Suppressor macrophage (primary cell): ENCODE measurements around the gene TMEM63C.

Experiments used
- DNase-seq, 4 experiments: peaks; one replicate each; pipeline ENCODE4 v3.0.0-alpha.2; 2020 to 2022

Gene TMEM63C

DNA sequence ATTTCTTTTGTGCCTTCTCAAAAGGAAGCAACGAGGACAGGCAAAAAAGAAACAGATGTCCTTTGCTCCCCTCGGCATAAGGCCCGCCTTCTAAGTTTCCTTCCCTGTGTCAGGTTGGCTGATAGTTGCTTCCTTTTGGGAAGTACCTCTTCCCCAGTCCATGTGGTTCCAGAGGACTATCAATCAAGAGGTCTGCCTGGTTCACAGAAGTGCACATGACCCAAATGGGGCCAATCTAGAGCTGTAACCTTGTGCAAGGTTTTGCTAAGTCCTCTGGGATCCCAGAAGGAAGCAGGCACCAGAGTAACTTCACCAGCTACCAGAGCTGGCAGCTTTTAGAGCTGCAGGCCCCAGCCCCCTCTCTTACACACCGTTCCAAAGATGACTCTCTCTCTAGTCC, 42.6 kb downstream of the TMEM63C start:
- DNase-seq: peak; percentile 13 to 45 (median 39)

DNA sequence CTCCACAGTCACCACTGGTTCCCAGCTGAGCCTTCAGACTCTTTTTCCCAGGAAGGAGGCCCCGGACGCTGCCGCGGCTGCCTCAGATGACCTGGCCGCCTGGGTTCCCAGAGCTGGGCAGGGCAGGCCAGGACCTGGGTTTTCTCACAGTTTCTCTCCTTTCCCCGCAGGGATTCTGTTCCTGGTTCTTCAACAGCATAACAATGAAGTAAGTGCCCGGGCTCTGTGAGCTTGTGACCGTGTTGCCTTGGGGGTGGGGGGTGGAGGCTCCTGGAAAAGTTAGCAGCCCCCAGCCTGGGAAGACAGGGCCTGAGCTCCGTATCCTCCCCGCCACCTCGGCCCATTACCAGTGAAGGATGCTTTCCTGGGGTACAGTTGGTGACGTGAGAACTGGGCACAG, 43.7 kb downstream of the TMEM63C start:
- no peak for DNase-seq

DNA sequence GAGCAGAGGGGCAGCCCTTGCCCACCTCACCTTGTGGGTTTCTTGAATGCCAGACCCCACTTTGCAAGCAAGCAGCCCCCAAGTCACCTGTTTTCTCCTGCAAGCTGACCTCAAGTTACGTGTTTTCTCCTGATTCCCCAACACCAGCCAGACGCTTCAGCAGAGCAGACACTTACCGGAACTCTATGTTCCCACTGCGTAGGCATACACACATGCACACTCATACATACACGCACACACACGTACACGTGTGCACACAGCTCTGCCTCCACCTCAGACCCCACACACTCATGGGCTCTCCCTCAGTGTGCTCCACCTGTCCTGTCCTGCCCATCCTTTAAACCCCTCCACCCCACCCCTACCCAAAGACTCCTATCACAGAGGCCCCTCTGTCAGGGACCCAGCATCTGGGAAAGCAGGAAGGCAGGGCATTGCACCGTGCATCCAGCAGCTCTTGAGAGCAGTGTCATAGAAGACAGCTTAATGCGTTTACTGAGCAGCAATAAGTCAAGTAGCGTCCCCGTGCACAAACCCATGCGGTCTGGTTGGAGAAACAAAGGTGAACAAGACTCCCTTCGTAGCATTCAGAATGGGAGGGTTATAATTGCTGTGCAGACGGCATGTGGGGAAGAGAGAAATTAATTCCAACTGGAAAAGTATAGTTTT, 44.4 kb downstream of the TMEM63C start:
- no peak for DNase-seq

DNA sequence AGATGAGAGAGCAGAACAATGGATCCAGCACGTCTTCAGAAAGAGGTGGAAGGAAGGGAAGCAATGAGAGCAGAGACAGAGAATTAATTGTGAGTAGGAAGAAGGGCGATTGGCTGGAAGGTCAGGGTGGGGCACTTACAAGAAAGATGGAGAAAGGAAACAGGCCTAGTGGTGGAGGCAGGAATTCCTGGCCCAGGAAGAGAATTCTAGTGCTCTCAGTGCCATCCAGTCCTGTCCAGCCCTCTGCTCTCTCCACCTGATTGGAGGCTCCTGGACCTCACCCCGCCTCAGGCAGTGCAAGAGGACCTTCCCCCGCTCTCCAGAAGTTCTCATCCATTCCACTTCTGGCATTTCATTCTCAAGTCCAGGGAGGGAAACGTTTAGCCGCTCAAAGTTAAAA, 46.5 kb downstream of the TMEM63C start:
- no peak for DNase-seq

DNA sequence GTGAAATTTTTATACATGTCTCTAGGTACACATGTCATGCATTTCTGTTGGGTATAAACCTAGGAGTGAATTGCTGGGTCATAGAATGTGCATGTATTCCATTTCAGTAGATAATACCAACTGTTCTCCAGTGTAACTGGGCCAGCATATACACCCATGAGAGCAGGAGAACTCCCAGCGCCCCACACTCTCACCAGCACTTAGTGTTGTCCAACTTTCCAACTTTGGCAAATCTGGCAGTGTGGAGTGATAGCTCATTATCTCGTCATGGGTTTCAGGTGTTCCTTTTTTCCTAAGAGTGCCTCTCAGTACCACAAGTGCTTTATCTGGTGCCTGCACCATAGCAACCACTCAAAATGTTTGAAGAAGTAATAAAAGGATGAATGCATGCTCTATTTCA, 49.3 kb downstream of the TMEM63C start:
- no peak for DNase-seq

DNA sequence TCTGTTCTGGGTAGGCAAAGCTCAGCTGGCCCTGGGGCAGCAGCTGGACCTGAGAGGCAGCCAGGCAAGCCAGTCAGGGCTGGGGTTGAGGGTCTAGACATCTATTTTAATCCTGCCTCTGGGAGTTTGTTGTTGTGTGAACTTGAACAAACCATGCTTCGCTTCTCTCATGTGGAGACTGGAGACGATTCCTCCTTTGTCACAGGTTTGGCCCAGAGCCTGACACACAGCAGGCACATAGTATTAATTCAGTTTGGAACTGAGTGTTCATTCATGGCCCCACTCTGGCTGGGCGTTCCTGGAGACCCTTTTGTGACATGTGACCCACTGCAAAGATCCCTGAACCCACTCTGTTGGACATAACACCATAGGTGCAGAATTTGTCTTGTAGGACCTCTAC, 50.1 kb downstream of the TMEM63C start:
- DNase-seq: no peak

DNA sequence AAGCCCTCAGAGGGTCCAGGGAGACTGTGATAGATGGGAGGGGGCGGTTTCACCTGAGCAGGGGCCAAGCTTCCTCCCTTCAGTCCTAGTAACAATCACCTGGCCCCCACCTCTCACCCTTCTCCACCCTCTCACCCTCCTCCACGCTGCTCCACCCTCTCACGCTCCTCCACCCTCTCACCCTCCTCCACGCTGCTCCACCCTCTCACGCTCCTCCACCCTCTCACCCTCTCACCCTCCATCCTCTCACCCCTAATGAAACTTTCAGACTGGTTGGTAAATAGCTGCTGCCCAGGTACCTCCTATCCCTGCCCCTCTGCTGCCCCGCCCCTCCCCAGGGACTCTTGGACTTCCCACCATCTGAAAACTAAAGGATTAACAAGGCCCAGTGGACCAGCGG, 55.2 kb downstream of the TMEM63C start:
- no peak for DNase-seq

DNA sequence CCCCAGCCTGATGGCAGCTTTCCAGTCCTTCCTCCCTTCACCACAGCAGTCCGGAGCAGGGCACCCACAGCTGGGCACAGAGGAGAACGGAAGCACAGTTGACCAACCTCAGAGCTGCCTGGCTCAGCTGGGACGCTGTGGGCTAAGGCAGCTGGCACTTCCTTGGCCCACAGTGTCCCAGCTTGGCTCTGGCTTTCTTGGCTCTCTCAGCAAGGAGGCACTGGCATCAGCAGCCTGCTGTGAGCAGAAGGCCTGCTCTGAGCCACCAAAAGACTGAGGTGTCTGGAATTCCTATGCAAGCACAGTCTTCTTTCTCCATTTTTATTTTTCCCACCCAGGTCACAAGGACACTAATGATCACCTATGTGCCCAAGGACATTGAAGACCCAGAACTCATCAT, 56.8 kb downstream of the TMEM63C start:
- DNase-seq: no peak

DNA sequence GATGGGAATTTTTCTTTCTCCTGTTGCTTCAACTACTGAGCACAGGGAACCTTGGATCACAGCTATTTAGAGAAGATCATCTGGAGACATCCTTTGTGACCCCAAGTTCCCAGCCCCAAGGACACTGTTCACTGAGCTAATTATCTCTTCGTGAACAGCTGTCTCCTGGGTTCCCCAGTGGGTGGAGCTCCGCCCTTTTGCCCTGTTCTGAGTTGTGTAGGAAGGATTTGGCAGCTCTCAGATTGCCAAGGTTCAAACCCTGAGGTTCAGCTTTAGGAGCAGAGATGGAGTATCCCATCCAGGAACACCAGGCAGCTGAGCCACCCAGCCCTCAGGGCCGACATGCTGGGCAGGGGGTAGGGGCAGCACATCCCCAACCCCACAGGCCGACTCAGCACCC, 57.4 kb downstream of the TMEM63C start:
- DNase-seq: no peak

DNA sequence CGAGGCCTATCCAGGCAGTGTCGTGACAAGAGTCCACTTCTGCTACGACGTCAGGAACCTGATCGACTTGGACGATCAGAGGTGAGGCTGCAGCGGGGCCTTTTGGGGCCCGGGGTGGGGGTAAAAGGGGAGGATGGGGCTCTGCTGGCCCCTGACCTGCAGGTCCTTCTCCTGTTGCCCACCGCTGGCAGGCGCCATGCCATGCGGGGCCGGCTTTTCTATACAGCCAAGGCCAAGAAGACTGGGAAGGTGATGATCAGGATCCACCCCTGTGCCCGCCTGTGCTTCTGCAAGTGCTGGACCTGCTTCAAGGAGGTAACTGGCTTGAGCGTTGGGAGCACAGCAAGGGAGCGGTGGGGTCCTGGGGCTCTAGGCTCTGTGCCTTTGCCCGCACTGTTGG, 57.8 kb downstream of the TMEM63C start:
- no peak for DNase-seq

DNA sequence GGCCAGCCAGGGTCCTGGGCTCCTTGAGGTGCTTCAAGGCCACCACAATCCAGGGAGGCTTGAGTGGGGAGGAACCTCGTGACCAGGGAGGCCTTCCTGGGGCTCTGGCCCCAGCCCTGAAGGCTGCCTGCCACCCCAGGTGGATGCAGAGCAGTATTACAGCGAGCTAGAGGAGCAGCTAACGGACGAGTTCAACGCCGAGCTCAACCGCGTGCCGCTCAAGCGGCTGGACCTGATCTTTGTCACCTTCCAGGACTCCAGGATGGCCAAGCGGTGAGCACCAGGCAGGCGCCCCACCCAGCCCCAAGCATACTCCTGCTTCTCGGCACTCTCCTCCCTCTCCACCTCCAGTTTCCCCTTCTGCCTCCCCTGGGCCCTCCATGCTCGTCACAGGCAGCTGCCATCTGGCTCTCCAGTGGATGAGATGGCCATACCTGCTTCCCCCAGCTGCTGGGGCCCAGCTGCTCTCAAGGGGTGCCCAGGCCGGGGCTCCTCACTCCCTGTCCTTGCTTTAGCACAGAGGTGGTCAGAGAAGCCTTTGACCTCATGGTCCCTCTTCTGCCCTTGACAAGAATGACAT, 58.8 kb downstream of the TMEM63C start:
- DNase-seq: no peak

DNA sequence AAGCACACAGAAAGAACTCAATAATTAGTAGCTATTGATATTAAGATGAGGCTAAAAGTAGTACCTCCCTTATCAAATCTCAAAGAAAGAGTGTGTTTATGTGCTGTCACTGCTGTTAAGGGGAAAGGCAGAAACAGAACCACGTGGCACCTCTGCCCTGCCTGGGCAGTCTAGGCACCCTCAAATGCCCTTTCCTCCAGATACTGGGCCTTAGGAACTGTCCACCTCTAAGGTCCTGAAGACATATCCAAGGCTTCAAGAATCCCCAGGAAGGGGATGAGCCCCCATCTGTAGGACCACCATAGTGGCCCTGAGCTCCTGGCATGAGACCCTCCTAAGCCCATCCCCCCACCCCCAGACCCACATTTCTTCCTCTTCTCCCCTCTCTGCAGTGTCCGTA, 60.4 kb downstream of the TMEM63C start:
- peak in 2 of 4 experiments; percentile 7 to 8 for DNase-seq

DNA sequence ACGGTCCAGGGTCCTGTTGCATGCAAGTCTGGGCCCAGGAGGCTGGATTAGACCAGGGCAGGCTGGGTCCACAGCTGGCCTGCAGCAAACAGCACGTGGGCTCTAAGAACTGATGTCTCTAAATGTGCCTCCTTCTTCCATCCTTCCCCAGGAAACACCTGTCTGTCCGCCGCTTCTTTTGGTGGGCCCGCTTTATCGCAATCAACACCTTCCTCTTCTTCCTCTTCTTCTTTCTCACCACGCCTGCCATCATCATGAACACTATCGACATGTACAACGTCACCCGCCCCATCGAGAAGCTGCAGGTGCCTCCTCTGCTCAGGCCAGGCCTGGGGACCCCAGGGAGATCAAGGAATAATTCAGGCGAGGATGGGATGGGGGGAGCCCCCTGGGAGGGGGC, 61.2 kb downstream of the TMEM63C start:
- no peak for DNase-seq

DNA sequence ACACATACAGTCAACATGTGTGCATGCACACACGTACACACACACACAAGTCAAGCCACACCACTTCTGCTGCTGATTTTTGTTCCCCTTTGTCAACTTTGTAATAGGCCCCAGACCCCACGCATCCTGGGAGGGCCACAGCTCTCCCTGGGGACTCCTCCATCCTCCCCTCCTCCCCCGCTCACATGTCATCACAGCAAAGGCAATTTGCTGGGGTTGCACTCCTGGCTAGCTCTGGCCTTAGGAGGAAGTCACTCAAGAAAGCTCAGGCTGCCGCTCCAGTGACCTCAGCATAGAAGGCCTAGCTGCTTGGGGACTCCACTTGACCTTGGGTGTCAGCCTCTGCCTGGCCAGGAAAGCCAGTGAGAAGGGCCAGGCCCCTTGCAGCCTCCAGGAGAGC, 62.3 kb downstream of the TMEM63C start:
- DNase-seq: peak; percentile 57 to 73 (median 70)

DNA sequence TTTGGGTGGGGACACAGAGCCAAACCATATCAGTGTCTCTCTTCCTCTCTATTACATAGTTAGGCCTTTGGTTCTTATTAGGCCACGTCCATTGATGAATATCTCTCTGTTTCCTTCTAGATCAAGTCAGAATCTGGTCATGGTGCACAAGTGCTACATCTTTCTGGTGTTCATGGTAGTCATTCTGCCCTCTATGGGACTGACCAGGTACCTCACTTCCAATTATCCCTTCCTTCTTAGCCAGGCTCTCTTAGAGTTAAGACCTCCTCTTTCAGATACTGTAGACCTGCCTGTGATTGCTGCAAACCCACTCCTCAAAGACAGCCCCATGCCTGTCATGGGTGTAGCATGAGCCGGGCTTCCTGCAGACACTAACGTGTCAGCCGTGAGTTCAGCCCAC, 64.2 kb downstream of the TMEM63C start:
- DNase-seq: no peak

DNA sequence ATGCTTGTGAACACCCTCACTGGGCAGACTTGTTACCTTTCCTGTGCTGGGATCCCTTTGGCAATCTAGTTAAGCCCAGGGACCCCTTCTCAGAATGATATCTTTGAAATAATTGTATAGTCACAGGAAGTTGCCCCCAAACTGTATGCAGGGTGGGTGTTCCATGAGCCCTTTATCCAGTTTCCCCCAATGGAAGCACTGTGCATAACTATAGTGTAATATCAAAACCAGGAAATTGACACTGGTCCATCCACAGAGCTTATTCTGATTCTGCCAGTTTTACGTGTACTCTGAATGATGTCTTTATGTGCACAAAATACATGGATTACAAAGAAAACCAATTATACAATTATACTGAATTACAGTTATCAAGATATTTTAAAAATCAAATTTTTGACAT, 65.2 kb downstream of the TMEM63C start:
- no peak for DNase-seq

DNA sequence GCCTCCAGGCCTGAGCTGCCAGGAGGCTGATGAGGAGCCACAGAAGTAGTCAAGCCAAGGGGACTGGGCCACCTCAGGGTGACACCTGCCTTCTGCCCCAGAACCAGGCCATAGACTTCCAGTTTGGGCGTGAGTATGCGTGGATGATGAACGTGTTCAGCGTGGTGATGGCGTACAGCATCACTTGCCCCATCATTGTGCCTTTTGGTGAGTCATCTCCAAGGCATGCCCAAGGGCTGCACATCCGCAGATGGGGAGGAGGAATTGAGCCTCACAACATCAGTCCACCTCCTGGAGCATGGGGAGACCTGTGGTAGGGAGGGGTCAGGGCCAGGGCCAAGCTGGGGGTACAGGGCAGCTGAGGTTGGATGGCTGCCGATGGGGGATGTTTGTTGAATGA, 67.1 kb downstream of the TMEM63C start:
- DNase-seq: no peak

DNA sequence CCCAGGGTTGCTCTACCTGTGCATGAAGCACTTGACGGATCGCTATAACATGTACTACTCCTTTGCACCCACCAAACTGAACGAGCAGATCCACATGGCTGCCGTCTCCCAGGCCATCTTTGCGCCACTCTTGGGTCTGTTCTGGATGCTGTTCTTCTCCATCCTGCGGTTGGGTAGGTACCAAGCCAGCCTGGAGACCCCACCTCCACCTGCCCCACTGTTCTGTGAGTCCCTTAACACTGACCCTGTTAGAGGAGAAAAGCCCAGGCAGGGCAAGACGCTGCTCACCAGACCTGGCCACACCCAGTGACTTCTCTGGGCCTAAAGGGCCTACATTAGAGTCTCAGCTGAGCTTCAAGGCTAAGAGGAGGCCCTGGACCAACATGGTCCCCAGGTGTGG, 67.7 kb downstream of the TMEM63C start:
- DNase-seq: no peak

DNA sequence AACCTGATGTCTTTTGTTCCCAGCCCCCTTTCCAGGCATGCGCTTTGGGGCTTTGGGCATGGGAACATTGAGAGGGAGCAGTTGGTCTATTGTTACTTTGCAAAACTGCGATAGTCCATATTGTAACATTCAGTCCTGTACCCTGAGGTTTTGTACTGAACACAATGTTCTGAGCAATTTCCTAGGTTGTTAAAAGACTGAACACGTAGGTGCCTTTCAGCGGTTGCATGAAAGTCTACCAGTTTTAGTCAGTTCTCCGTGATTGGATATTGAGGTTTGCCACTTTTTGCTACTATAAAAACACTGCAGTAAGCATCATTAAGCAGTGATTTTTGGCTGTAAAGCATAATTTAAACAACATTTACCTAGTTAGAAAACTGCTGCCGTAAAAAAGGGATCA, 69.3 kb downstream of the TMEM63C start:
- no peak for DNase-seq

DNA sequence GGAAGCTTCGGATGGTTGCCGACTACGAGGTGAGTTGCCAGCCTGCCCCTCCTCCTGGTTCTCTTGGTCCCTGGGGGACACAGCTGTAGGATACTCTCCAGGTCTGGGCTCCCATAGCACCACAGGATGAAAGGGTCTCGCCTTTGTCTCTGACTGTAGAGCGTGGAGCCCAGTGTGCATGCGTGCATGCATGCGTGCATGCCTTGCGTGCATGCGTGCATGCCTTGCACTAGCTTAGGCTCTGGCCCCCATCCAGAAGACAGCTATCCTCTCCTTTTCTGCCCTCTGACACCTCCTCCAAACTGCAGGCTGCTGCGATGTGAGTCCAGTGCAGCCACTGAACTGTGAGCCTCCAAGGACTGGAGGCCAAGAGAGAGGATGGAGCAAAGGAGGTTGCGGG, 70.3 kb downstream of the TMEM63C start:
- DNase-seq: no peak

DNA sequence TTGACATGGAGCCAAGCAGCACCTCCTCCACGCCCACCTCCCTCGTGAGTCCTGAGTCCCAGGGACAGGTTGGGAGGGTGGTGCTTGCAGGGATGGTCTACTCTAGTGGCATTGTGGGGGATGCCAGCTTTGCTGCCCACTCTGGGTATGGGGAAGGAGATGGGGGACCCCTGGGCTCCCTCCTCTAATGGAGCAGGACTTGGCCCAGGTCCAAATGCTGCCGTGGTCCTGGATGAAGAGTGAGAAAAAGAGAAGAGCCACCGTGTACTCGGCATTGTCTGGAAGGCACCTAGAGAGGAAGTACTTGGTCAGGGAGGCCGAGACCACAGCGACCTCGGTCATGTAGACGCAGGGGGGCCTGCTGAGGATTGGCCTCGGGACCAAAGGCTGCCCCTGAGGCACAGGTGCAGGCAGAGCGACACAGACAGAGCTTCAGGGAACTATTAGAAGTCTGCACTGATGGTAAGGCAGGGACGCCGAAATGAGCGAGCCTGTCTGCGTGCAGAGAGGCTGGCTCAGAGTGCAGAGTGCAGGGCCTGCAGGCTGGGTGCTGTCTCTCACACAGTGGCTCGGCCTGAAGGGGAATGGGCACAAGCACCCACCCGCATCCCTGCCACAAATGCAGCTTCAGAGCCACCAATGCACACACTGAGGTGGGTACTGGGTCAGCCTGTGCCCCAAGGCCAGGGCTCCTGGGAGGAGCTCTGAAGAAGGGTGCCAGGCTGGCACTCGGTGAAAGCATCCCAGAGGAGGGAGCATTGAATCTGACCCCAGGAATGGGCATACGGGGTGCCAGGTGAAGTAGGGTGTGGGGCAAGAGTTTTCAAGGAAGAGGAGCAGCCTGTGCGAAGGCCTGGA, 72.0 kb downstream of the TMEM63C start:
- DNase-seq: no peak

DNA sequence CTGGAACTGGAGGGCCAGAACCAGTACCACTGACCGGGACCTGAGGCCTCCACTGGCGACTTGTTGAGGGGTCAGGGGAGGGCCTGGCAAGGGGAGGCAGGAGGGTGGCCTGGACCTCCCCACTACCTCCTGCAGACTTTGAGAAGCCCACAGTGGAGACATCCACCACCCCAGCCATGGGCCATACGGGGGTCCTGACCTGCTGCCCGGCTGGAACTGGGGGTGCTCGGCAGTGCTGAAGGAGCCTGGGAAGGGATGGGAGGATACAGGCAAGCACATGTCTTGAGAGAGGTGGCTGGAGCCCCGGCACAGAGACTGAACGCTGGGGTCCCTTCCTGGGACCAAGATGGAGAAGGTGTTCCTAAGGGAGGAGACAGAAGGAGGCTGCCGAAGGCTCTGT, 75.1 kb downstream of the TMEM63C start:
- no peak for DNase-seq

DNA sequence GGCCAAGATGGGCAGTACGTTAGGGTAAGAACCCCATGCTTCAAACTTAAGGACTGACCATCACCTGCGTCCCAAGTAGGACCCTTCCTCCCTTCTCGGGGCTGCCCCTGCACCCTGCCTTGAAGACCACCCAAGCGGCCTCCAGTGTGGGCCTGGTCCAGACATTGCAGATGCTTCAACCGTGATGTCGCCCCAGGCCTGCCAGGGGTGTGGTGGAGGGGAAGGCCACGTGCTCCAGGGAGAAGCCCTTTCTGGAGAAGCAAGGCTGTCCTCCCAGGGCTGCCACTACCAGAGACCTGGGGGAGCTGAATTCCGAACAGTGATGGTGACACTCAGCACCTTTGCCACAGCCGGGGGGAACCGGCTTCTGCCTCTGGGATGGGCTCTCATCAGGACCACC, 76.1 kb downstream of the TMEM63C start:
- no peak for DNase-seq

DNA sequence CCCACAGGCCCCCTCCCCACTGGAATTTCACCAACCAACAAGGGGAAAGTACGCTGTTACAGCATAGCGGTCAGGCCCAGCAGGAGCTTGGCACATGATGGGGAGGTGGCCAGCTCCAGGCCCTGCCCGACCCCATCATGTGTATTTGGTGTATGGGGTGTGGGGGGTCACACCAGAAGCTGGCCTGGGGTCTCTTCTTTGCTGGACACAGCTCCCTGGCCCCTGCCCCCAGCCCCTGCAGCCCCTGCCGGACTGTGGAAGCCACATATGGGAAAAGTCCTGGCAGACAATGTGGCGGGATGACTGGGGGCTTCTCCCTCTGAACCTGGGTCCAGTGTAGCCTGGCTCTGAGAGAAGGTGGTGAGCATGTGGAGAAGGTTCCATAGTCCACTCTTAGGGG, 77.0 kb downstream of the TMEM63C start:
- DNase-seq: no peak
